HepG2 (cell line): ENCODE data around the gene DNAJA1. TPM values are rescaled to one million over a fixed set of nuclear protein-coding genes. Genes with fewer than 3 reads are reported as not detected.
A peak's percentile ranks its signal among the peaks of the same experiment; 100 is the strongest.

Source experiments
- ATF7-NPFF ChIP-seq: sonication (generic); formaldehyde crosslinking; IDR thresholded peaks from 2 replicates; pipeline ENCODE4 v1.8.1; 2023; ENCODE audit warnings: mild to moderate bottlenecking, low read depth, missing genetic modification reagents, moderate library complexity
- CERS6 ChIP-seq: sonication (generic); formaldehyde crosslinking; IDR thresholded peaks from 2 replicates; pipeline ENCODE4 v1.5.0; 2020; ENCODE audit warnings: missing genetic modification reagents
- MTA1 ChIP-seq: sonication (generic); formaldehyde crosslinking; IDR thresholded peaks from 2 replicates; pipeline ENCODE4 v1.4.0; 2020; ENCODE audit warnings: missing genetic modification reagents, mild to moderate bottlenecking, borderline replicate concordance
- MXD4 ChIP-seq: IDR thresholded peaks from 2 replicates; pipeline ENCODE4 v1.6.1; 2016; ENCODE audit warnings: mild to moderate bottlenecking, missing biosample characterization, missing genetic modification reagents
- RBM39 ChIP-seq: fragments of 200-400 bp; formaldehyde crosslinking; IDR thresholded peaks from one replicate; pipeline ENCODE4 v1.6.1; 2018; ENCODE audit warnings: antibody characterized with exemption, mild to moderate bottlenecking, low read depth, low read length; ENCODE audit not compliant: poor library complexity, severe bottlenecking
- RFXANK ChIP-seq: IDR thresholded peaks from 2 replicates; pipeline ENCODE4 v1.6.1; 2016
- SNAPC2 ChIP-seq: sonication (generic); formaldehyde crosslinking; IDR thresholded peaks from 2 replicates; pipeline ENCODE4 v1.8.1; 2022; ENCODE audit warnings: mild to moderate bottlenecking, missing genetic modification reagents
- THAP11 ChIP-seq: IDR thresholded peaks from 2 replicates; pipeline ENCODE4 v1.6.1; 2016; ENCODE audit warnings: missing biosample characterization, missing genetic modification reagents
- ZBTB21 ChIP-seq: sonication (generic); formaldehyde crosslinking; IDR thresholded peaks from 2 replicates; pipeline ENCODE4 v1.4.0; 2020; ENCODE audit warnings: missing genetic modification reagents
- ZNF253 ChIP-seq: sonication (generic); formaldehyde crosslinking; IDR thresholded peaks from 2 replicates; pipeline ENCODE4 v1.8.0; 2022; ENCODE audit warnings: mild to moderate bottlenecking, missing genetic modification reagents, borderline replicate concordance
- ZNF337 ChIP-seq: sonication (generic); formaldehyde crosslinking; IDR thresholded peaks from 2 replicates; pipeline ENCODE4 v1.5.1; 2020; ENCODE audit warnings: missing genetic modification reagents, low read depth, mild to moderate bottlenecking, borderline replicate concordance
- ZNF367 ChIP-seq: sonication (generic); formaldehyde crosslinking; IDR thresholded peaks from 2 replicates; pipeline ENCODE4 v1.4.0; 2020; ENCODE audit warnings: missing genetic modification reagents, borderline replicate concordance
- ZNF382 ChIP-seq: sonication (generic); formaldehyde crosslinking; IDR thresholded peaks from 2 replicates; pipeline ENCODE4 v1.5.0; 2020; ENCODE audit warnings: missing genetic modification reagents, mild to moderate bottlenecking, borderline replicate concordance
- ZNF703 ChIP-seq: sonication (generic); formaldehyde crosslinking; IDR thresholded peaks from 2 replicates; pipeline ENCODE4 v1.5.1; 2020; ENCODE audit warnings: missing genetic modification reagents, mild to moderate bottlenecking, moderate library complexity, borderline replicate concordance
- ZNF737 ChIP-seq: sonication (generic); formaldehyde crosslinking; IDR thresholded peaks from 2 replicates; pipeline ENCODE4 v1.5.0; 2020; ENCODE audit warnings: missing genetic modification reagents, mild to moderate bottlenecking, borderline replicate concordance
- polyA plus RNA-seq, 8 experiments: library from polyadenylated mRNA; depleted of rRNA in 3 of 8; stranded (reverse) in 7 of 8; unstranded in 1 of 8; fragments of >200 nt; fragmentation: Illumina TruSeq in 4 of 8; extraction: Trizol in 4 of 8; gene quantifications; 2 replicates each; pipeline versions ENCODE4 v1.2.1 to v1.2.3, GENCODE V29; 2011 to 2016; ENCODE audit warnings: low read depth in 4 of 8, missing spikeins in 1 of 8, mixed read lengths in 1 of 8; ENCODE audit not compliant: insufficient read depth in 1 of 8
- total RNA-seq, 5 experiments: library from RNA; depleted of rRNA; stranded (reverse); fragments of >200 nt; fragmentation: Illumina TruSeq; extraction: Trizol; gene quantifications; 2 replicates each; pipeline ENCODE4 v1.2.3, GENCODE V29; 2016; ENCODE audit warnings: low read depth in 1 of 5
- TF ChIP-seq, protein P1 (sequence below): sonication (generic); formaldehyde crosslinking; IDR thresholded peaks from 2 replicates; pipeline ENCODE4 v1.4.0; 2020; ENCODE audit warnings: missing genetic modification reagents
- TF ChIP-seq, protein P2 (sequence below): sonication (generic); formaldehyde crosslinking; conservative IDR thresholded peaks from 2 replicates; pipeline ENCODE4 v1.8.1; 2023; ENCODE audit warnings: missing genetic modification reagents
- TF ChIP-seq, protein P3 (sequence below): sonication (generic); formaldehyde crosslinking; IDR thresholded peaks from 2 replicates; pipeline ENCODE4 v1.4.0; 2020; ENCODE audit warnings: missing genetic modification reagents

DNAJA1 gene
- total and polyA plus RNA-seq, 2 of the 13 experiments (the other 11 are each of a cell fraction or from before 2014, with no cell fraction given), result 95.9 to 306 TPM

GRCh38 chr9:33024966-33025571 lies at the start of gene DNAJA1 (continued):
- TF ChIP-seq SNAPC2 (CRISPR knock-in tag) (peak; percentile 80), MTA1 (CRISPR knock-in tag) (peak; percentile 83; the same call in 1 of the 2 replicates), ZNF253 (no peak), ZNF737 (no peak), RFXANK (CRISPR knock-in tag) (peak; percentile 75; the same call in 1 of the 2 replicates), ZNF337 (CRISPR knock-in tag) (peak; percentile 81), ATF7-NPFF (CRISPR knock-in tag) (peak; percentile 24; the same call in 1 of the 2 replicates), ZBTB21 (CRISPR knock-in tag) (no peak; the same call in 1 of the 2 replicates), RBM39 (peak; percentile 86), MXD4 (CRISPR knock-in tag) (no peak; the same call in none of the 2 replicates), THAP11 (CRISPR knock-in tag) (peak; percentile 87), ZNF367 (no peak), ZNF703 (CRISPR knock-in tag) (peak; percentile 49; the same call in 1 of the 2 replicates), CERS6 (CRISPR knock-in tag) (no peak), ZNF382 (CRISPR knock-in tag) (no peak)
- TF ChIP-seq, protein P1, sequence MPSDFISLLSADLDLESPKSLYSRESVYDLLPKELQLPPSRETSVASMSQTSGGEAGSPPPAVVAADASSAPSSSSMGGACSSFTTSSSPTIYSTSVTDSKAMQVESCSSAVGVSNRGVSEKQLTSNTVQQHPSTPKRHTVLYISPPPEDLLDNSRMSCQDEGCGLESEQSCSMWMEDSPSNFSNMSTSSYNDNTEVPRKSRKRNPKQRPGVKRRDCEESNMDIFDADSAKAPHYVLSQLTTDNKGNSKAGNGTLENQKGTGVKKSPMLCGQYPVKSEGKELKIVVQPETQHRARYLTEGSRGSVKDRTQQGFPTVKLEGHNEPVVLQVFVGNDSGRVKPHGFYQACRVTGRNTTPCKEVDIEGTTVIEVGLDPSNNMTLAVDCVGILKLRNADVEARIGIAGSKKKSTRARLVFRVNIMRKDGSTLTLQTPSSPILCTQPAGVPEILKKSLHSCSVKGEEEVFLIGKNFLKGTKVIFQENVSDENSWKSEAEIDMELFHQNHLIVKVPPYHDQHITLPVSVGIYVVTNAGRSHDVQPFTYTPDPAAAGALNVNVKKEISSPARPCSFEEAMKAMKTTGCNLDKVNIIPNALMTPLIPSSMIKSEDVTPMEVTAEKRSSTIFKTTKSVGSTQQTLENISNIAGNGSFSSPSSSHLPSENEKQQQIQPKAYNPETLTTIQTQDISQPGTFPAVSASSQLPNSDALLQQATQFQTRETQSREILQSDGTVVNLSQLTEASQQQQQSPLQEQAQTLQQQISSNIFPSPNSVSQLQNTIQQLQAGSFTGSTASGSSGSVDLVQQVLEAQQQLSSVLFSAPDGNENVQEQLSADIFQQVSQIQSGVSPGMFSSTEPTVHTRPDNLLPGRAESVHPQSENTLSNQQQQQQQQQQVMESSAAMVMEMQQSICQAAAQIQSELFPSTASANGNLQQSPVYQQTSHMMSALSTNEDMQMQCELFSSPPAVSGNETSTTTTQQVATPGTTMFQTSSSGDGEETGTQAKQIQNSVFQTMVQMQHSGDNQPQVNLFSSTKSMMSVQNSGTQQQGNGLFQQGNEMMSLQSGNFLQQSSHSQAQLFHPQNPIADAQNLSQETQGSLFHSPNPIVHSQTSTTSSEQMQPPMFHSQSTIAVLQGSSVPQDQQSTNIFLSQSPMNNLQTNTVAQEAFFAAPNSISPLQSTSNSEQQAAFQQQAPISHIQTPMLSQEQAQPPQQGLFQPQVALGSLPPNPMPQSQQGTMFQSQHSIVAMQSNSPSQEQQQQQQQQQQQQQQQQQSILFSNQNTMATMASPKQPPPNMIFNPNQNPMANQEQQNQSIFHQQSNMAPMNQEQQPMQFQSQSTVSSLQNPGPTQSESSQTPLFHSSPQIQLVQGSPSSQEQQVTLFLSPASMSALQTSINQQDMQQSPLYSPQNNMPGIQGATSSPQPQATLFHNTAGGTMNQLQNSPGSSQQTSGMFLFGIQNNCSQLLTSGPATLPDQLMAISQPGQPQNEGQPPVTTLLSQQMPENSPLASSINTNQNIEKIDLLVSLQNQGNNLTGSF (CRISPR knock-in tag), result peak; percentile 69; the same call in 1 of the 2 replicates
- TF ChIP-seq, protein P2, sequence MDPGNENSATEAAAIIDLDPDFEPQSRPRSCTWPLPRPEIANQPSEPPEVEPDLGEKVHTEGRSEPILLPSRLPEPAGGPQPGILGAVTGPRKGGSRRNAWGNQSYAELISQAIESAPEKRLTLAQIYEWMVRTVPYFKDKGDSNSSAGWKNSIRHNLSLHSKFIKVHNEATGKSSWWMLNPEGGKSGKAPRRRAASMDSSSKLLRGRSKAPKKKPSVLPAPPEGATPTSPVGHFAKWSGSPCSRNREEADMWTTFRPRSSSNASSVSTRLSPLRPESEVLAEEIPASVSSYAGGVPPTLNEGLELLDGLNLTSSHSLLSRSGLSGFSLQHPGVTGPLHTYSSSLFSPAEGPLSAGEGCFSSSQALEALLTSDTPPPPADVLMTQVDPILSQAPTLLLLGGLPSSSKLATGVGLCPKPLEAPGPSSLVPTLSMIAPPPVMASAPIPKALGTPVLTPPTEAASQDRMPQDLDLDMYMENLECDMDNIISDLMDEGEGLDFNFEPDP (CRISPR knock-in tag), result no peak
- TF ChIP-seq, protein P3, sequence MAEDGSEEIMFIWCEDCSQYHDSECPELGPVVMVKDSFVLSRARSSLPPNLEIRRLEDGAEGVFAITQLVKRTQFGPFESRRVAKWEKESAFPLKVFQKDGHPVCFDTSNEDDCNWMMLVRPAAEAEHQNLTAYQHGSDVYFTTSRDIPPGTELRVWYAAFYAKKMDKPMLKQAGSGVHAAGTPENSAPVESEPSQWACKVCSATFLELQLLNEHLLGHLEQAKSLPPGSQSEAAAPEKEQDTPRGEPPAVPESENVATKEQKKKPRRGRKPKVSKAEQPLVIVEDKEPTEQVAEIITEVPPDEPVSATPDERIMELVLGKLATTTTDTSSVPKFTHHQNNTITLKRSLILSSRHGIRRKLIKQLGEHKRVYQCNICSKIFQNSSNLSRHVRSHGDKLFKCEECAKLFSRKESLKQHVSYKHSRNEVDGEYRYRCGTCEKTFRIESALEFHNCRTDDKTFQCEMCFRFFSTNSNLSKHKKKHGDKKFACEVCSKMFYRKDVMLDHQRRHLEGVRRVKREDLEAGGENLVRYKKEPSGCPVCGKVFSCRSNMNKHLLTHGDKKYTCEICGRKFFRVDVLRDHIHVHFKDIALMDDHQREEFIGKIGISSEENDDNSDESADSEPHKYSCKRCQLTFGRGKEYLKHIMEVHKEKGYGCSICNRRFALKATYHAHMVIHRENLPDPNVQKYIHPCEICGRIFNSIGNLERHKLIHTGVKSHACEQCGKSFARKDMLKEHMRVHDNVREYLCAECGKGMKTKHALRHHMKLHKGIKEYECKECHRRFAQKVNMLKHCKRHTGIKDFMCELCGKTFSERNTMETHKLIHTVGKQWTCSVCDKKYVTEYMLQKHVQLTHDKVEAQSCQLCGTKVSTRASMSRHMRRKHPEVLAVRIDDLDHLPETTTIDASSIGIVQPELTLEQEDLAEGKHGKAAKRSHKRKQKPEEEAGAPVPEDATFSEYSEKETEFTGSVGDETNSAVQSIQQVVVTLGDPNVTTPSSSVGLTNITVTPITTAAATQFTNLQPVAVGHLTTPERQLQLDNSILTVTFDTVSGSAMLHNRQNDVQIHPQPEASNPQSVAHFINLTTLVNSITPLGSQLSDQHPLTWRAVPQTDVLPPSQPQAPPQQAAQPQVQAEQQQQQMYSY (CRISPR knock-in tag), result 0 out of 2 replicates have a peak, but pooled peaks have one; percentile 17
